GM21381 (cell line): ENCODE measurements around the gene DNAI1.
"Not testable (repeated sequence)": the region's sequence is repeated elsewhere in the genome, so short reads cannot be mapped to it uniquely, and the experiment has no call there.

Experiments used
- ATAC-seq: cut with Tn5 transposase; IDR thresholded peaks from one replicate; pipeline ENCODE4 v1.9.1; 2021; ENCODE audit warnings: mild to moderate bottlenecking, moderate library complexity; ENCODE audit not compliant: unreplicated experiment

The DNAI1 gene

DNA sequence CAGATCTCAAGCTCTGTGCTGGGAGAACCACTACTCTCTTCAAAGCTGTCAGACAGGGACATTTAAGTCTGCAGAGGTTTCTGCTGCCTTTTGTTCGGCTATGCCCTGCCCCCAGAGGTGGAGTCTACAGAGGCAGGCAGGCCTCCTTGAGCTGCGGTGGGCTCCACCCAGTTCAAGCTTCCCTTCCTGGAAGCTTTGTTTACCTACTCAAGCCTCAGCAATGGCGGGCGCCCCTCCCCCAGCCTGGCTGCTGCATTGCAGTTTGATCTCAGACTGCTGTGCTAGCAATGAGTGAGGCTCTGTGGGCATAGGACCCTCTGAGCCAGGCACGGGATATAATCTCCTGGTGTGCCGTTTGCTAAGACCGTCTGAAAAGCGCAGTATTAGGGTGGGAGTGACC lies 73.4 kb downstream of the DNAI1 start:
- ATAC-seq: not testable (repeated sequence)

DNA sequence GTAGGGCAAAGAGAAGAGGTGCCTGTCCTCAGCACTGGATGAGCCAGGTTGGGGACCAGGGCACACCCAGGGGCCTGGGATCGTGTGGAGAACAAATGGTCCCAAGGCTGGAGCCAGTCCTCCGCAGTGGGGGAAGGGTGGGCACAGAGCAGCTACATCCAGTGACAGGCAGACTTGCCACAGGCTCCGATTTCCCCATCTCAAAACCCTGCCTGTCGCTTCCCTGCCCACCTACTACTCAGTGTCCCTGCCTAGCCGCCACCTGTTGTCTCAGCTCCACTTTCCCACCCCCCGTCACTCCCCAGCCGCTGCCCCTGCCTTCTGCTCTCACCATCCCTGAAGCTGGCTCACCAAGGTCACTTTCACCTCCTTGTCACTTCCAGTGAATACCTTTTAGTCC lies 78.1 kb downstream of the DNAI1 start:
- no peak for ATAC-seq

GRCh38 chr9:34540827-34541226 lies 82.2 kb downstream of the DNAI1 start:
- no peak for ATAC-seq

- ATAC-seq: no peak
Measured at GRCh38 chr9:34541540-34541939, 82.9 kb downstream of the DNAI1 start.

DNA sequence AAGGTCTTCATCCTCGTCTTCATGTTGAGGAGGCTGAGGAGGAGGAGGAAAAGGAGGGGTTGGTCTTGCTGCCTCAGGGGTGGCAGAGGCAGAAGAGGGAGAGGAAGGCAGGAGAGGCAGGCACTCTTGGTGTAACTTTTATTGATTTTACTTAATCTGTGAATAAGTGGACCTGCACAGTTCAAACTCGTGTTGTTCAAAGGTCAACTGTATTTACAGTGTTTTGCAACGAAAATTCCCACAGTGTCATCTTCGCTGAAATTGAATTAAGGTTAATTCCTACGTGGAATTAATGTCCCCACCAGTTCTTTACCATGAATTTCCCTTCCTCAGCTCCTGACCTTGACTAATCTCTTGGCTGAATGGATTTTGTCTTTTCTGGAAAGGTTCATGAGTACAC lies 85.4 kb downstream of the DNAI1 start:
- no peak for ATAC-seq

GRCh38 chr9:34545497-34545896 lies 86.9 kb downstream of the DNAI1 start:
- ATAC-seq: no peak

GRCh38 chr9:34546102-34546833 lies 87.7 kb downstream of the DNAI1 start:
- no peak for ATAC-seq

DNA sequence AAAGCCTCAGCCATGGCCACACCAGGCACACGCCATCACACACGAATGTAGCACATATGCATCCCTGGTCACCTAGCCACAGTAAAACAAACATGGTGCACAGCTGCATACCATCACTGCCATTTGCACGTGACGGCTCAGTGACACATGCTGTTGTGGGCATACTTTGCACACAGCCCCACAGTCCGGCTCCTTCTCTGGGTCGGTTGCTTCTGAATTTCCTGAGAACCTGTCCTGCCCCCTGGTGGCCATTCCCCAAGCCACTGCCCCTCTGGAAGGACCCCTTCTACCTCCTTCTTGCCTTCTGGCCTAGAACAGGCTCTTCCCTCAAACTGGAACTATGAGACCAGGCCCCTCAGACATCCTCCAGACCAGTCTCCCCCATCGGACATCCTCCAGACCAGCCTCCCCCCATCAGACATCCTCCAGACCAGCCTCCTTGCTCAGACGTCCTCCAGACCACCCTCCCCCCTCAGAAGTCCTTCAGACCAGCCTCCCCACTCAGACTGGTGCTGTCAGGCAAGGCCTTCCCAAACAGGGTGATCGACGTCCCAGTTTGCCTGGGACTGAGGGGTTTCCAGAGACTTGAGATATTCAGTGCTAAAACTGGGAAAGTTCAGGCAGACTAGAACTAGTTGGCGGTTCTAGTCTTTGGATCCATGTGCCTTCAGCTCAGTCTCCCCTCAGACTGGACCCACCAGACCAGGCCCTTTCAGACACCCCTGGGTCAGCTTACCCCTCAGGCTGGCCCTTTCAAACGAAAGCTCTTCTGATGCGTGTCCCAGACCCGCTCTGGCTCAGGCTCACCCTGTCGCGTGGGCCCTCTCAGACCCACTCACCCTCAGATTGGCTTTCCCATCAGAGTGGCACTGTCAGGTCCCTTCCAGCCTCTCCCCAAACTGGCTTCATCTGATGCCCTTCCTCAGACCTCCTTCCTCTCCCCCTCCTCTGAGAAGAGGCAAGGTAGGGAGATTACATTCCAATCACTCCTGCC lies 88.5 kb downstream of the DNAI1 start:
- no peak for ATAC-seq

DNA sequence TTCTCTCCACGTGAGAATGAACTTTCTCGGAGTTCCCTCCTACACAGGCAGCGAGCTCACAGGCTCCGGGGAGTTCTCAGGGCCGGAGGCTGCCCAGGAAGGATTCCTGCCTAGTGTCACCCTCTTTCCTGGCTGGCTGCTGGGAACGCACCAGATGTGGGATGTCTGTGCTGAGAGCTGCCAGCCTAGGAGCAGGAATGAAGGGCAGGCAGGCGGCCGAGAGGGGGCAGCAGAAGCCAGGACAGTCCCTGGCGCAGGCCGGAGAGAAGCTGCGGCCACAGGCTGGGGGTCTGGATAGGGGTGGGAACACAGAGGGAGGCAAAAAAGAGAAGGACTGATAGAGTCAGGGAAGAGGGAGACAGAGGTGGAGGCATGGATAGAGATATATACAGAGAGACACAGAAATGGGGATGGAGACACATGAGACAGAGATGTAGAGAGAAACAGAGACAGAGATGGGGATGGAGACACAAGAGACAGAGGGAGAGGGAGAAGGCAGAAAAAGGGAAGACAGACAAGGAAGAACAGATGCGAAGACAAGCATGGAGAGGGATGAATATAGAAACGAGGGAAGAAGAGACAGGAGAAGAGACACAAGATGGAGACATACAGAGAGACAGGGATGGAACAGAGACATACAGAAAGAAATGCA lies 89.5 kb downstream of the DNAI1 start:
- no peak for ATAC-seq

- ATAC-seq: no peak
Measured at GRCh38 chr9:34549407-34549732, 90.8 kb downstream of the DNAI1 start.

GRCh38 chr9:34550016-34550680 lies 91.5 kb downstream of the DNAI1 start:
- ATAC-seq: no peak

DNA sequence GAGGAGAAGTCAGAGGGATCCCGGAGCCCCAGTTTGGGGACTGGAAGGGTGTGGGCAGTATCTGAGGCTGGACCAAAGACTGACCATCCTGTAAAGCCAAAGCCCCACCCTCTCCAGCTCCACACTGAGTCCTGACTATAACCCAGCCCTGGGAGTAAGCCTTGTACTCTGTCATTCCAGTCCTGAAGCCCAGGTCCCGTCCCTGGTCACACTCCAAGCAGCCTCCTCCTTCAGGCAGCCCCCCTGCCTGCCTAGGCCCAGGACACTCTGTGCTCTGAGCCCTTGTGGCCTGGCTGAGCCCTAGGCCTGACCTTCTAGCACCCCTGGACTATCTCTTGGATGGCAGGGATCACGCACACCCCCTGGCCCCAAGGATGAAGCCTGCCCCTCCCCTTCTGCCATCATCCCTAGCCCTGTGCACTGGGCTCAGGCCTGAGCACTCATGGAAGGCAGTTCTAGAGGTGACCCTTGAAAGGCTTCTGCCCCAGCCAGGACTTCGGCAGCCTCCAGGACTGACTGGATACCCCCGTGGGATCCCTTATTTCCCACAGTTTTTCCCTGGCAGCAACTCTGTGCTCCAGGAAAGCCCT lies 92.2 kb downstream of the DNAI1 start:
- no peak for ATAC-seq

- ATAC-seq: no peak
Measured at GRCh38 chr9:34551751-34552605, 93.4 kb downstream of the DNAI1 start.

DNA sequence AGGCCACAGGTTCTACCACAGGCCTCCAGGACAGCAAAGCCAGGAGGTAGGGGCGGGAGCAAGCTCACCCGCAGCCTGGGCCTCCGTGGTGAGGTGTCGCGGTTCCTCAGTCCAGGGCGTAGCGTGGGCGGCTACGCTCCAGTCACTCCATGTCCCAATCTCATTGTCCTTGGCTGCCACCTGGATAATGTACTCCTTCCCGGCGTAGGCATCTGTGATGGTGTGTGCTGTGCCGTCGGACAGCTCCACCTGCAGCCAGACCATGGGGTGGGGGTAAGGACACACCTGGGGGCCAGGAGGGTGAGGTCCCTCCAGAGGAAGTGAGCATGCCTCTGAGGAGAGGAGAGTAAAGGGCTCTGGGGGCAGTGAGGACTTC lies 94.0 kb downstream of the DNAI1 start:
- ATAC-seq: no peak

GRCh38 chr9:34552986-34553385 lies 94.4 kb downstream of the DNAI1 start:
- ATAC-seq: no peak

DNA sequence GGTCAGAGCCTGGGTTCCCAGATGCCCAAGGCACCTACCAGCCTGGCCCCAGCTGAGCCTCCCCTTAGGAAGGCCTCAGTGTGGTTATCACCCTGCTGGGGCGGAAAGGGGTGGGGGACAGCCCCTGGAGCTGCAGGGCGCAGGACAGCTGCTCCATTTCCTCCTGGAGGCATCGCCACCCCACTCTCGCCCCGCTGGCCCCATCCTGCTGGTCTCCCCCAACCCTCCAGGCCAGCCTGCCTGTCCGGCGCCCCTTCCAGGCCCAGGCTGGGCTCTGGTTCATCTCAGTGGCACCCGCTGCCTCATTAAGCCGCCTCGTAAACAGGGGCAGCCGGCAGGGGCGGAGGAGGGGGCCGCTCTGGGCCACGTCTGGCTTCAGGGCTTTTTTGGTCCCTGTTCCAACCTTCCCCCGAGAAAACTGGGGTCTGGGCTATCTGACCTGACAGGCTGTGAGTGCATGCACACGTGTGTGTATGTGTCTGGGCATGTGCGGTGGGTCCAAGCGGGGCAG lies 95.0 kb downstream of the DNAI1 start:
- ATAC-seq: no peak

DNA sequence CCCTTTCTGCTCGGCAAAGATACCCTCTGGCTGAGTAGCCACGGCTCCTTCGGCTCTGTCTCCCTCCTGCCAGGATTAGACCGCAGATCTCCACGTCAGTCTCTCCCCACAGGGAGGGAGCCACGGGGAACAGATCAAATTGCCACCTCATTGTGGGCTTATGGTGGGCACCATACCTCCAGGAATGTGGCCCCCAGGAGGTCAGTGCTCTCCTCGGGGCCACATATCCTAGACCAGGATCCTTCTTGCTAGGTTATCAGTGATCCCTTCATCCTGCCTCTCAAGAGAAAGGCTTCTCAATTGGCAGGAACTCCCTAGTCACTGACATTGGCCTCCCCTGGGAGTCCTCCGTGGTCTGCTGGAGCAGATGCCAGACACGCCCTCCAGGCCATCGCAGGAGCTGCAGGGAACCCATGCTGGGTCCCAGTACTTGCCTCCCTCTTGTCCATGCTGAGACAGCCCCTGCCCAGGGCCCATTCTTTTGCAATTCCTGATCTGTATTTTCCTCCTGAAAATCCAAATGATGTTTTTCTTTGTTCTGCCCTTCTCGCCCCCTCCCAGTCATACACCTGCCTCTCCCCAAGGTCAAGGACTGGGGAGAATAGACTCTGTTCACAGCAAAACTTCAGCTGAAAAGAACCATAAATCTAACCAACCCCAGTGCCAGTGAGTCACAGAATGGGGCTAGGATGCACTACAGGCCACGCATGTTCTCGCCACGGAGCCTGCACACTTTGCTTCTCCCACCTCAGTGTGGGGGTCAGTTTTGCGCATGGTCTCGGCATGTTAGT lies 95.8 kb downstream of the DNAI1 start:
- no peak for ATAC-seq

GRCh38 chr9:34555002-34555348 lies 96.4 kb downstream of the DNAI1 start:
- no peak for ATAC-seq

DNA sequence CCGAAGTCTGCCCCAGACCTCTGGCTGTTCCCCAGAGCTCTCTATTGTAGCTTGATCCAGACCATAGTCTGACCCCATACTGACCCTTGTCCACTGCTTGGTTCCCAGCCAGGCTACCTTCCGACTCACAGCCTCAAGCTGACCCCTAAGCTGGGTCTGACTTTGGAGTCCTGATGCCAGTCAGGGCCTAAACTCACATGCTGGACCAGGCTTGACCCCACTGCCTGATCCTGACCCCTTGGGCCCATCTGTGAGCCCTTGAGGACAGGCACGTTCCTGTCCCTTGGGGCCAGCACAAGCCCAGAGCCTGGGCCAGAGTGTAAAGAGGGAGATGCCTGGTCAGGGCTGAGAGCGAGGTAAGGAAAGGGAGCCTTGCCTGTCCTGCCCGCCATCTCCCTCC lies 96.9 kb downstream of the DNAI1 start:
- no peak for ATAC-seq
